ENCODE results near the gene PARP12.

DNA sequence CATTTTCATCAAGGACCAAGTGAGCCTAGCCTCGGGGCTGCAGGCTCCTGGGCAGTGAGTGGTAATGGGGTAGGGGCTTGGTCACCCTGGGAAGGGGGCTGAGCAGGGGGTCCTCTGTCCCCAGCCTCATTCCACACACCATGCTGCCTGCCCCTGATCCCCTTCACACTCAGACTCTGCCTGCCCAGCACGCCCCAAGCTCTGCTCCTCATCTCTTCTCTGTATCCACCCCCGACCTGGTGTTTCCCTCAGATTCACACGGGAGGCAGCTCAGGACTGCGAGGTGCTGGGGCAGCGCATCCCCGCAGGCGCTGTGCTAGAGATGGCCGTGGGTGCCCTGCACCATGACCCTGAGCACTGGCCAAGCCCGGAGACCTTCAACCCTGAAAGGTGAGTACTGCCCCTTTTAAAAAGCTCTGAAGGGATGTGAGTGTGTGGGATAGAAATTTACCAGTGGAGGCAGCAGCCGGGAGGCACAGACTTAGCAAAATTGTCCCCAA lies 47.2 kb downstream of the PARP12 start:
- no peak for TF ChIP-seq BRCA1 (IDR thresholded peaks at IDR 0.05)
- TF ChIP-seq BRCA1 (CRISPR knock-in tag; IDR thresholded peaks at IDR 0.05): no peak
- no peak for TF ChIP-seq ZNF79 (CRISPR knock-in tag; IDR thresholded peaks at IDR 0.05; ENCODE audit: low read depth)
- TF ChIP-seq, protein P1, sequence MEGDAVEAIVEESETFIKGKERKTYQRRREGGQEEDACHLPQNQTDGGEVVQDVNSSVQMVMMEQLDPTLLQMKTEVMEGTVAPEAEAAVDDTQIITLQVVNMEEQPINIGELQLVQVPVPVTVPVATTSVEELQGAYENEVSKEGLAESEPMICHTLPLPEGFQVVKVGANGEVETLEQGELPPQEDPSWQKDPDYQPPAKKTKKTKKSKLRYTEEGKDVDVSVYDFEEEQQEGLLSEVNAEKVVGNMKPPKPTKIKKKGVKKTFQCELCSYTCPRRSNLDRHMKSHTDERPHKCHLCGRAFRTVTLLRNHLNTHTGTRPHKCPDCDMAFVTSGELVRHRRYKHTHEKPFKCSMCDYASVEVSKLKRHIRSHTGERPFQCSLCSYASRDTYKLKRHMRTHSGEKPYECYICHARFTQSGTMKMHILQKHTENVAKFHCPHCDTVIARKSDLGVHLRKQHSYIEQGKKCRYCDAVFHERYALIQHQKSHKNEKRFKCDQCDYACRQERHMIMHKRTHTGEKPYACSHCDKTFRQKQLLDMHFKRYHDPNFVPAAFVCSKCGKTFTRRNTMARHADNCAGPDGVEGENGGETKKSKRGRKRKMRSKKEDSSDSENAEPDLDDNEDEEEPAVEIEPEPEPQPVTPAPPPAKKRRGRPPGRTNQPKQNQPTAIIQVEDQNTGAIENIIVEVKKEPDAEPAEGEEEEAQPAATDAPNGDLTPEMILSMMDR (IDR thresholded peaks at IDR 0.05 in 2 of 3, conservative IDR thresholded peaks at IDR 0.05 in 1 of 3; ENCODE audit: insufficient read depth in 2 of 3, low read depth in 1 of 3, low read length in 3 of 3): no peak
- TF ChIP-seq EHMT2 (IDR thresholded peaks at IDR 0.05): no peak

Measured in K562 (cell line).